Chondrocyte (in vitro differentiated cells): ENCODE measurements around the gene MYOZ3. TPM values are rescaled to one million over a fixed set of nuclear protein-coding genes. Genes with fewer than 3 reads are reported as not detected.

Experiments used
- DNase-seq: peaks from one replicate; pipeline ENCODE4 v3.0.0; 2021; ENCODE audit warnings: mixed read lengths, low spot score
- H3K27ac Mint-ChIP-seq: one replicate; pipeline ENCODE4 v1.8.0; 2021; ENCODE audit warnings: mild to moderate bottlenecking, moderate library complexity, mixed read lengths; ENCODE audit not compliant: unreplicated experiment
- H3K27me3 Mint-ChIP-seq: 2 replicates; pipeline ENCODE4 v1.8.0; 2021; ENCODE audit warnings: low read depth, mixed read lengths
- H3K36me3 Mint-ChIP-seq: 2 replicates; pipeline ENCODE4 v1.8.0; 2021; ENCODE audit warnings: low read depth, mixed read lengths
- H3K4me1 Mint-ChIP-seq: 2 replicates; pipeline ENCODE4 v1.8.0; 2021; ENCODE audit warnings: low read depth, mild to moderate bottlenecking, mixed read lengths
- H3K4me3 Mint-ChIP-seq: one replicate; pipeline ENCODE4 v1.8.0; 2021; ENCODE audit warnings: mild to moderate bottlenecking, moderate library complexity, mixed read lengths; ENCODE audit not compliant: unreplicated experiment
- H3K9me3 Mint-ChIP-seq: 2 replicates; pipeline ENCODE4 v1.8.0; 2021; ENCODE audit warnings: low read depth, mixed read lengths
- CTCF ChIP-seq: fragments of 200-600 bp; sonication (generic); IDR thresholded peaks from 2 replicates; pipeline ENCODE4 v1.5.0; 2021; ENCODE audit warnings: antibody characterized with exemption, mild to moderate bottlenecking, moderate library complexity
- total RNA-seq: library from RNA; stranded (reverse); gene quantifications from 3 replicates; pipeline ENCODE4 v1.2.1, GENCODE V29; 2021

The MYOZ3 gene
- total RNA-seq, 1 donor from 2014 or later: 2.0 TPM

- Mint-ChIP-seq H3K27me3 (no peaks in the 10 kb centered on the region), H3K4me3 (peak overlapping the region; percentile 74), H3K9me3 (no peaks in the 10 kb centered on the region), H3K27ac (peak overlapping the region; percentile 90), H3K36me3 (peaks cover 9% of the 10 kb centered on the region), H3K4me1 (peaks cover 78% of the 10 kb centered on the region)
- TF ChIP-seq CTCF: no peak
- no peak for DNase-seq
Observed at GRCh38 chr5:150624334-150625163, 36.5 kb upstream of the MYOZ3 start.

DNA sequence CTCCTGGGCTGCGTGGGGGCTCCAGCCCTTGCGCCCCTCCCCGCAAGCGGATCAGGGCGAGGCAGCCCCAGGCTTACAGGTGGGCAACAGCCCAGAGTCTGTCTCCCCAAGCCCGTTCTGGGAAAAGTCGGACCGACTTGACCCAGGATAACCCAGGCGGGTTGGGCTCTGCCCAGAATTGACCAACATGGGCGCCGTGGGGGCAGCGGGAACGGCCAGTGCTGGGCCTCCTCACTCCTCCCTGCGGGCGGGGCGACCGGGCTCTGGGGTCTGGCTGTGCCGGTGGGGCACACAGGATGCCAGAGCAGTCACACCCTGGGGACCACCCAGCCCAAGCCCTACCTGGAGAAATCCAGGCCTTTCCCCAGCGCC, 35.9 kb upstream of the MYOZ3 start:
- no peak for DNase-seq
- Mint-ChIP-seq H3K36me3 (peaks cover 9% of the 10 kb centered on the region), H3K4me1 (peaks cover 76% of the 10 kb centered on the region), H3K9me3 (no peaks in the 10 kb centered on the region), H3K4me3 (peak overlapping the region; percentile 69), H3K27ac (no peak overlapping the region), H3K27me3 (no peaks in the 10 kb centered on the region)
- no peak for TF ChIP-seq CTCF

GRCh38 chr5:150625831-150626746, 35.0 kb upstream of the MYOZ3 start:
- Mint-ChIP-seq H3K27me3 (no peaks in the 10 kb centered on the region), H3K27ac (no peak overlapping the region), H3K4me1 (peaks cover 85% of the 10 kb centered on the region), H3K9me3 (no peaks in the 10 kb centered on the region), H3K36me3 (peaks cover 10% of the 10 kb centered on the region), H3K4me3 (peak overlapping the region; percentile 69)
- no peak for DNase-seq
- TF ChIP-seq CTCF: no peak

- peaks cover 88% of the 10 kb centered on the region for H3K4me1 Mint-ChIP-seq
Observed at GRCh38 chr5:150626853-150627276, 34.2 kb upstream of the MYOZ3 start.

More at GRCh38 chr5:150626853-150627276, 34.2 kb upstream of the MYOZ3 start:
- TF ChIP-seq CTCF: no peak
- H3K27me3 Mint-ChIP-seq: no peaks in the 10 kb centered on the region
- peak overlapping the region; percentile 49 for H3K27ac Mint-ChIP-seq
- peak overlapping the region; percentile 69 for H3K4me3 Mint-ChIP-seq
- peaks cover 11% of the 10 kb centered on the region for H3K36me3 Mint-ChIP-seq
- no peaks in the 10 kb centered on the region for H3K9me3 Mint-ChIP-seq
- DNase-seq: no peak
